ENCODE data around the gene ANXA10.

- TF ChIP-seq, protein P1, sequence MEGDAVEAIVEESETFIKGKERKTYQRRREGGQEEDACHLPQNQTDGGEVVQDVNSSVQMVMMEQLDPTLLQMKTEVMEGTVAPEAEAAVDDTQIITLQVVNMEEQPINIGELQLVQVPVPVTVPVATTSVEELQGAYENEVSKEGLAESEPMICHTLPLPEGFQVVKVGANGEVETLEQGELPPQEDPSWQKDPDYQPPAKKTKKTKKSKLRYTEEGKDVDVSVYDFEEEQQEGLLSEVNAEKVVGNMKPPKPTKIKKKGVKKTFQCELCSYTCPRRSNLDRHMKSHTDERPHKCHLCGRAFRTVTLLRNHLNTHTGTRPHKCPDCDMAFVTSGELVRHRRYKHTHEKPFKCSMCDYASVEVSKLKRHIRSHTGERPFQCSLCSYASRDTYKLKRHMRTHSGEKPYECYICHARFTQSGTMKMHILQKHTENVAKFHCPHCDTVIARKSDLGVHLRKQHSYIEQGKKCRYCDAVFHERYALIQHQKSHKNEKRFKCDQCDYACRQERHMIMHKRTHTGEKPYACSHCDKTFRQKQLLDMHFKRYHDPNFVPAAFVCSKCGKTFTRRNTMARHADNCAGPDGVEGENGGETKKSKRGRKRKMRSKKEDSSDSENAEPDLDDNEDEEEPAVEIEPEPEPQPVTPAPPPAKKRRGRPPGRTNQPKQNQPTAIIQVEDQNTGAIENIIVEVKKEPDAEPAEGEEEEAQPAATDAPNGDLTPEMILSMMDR (IDR thresholded peaks at IDR 0.05) = no peak
- no peak for TF ChIP-seq EZH2phosphoT487 (IDR thresholded peaks at IDR 0.05; ENCODE audit: borderline replicate concordance, low read depth)
Measured at GRCh38 chr4:168139336-168139735, 47.0 kb downstream of the ANXA10 start.
